Neural crest cell (in vitro differentiated cells): ENCODE data around the gene PSMD1. TPM values are rescaled to one million over a fixed set of nuclear protein-coding genes. Genes with fewer than 3 reads are reported as not detected.
"Not testable (repeated sequence)": the region's sequence is repeated elsewhere in the genome, so short reads cannot be mapped to it uniquely, and the experiment has no call there.

Experiments
- DNase-seq: peaks from one replicate; pipeline ENCODE4 v3.0.0; 2021; ENCODE audit warnings: low read depth, mixed read lengths, low spot score
- H3K27ac Mint-ChIP-seq: one replicate; pipeline ENCODE4 v1.8.0; 2021; ENCODE audit warnings: mild to moderate bottlenecking, mixed read lengths; ENCODE audit not compliant: unreplicated experiment
- H3K27me3 Mint-ChIP-seq: 2 replicates; pipeline ENCODE4 v1.8.0; 2021; ENCODE audit warnings: low read depth, mild to moderate bottlenecking, mixed read lengths
- H3K36me3 Mint-ChIP-seq: 2 replicates; pipeline ENCODE4 v1.8.0; 2021; ENCODE audit warnings: low read depth, mild to moderate bottlenecking, mixed read lengths
- H3K4me1 Mint-ChIP-seq: 2 replicates; pipeline ENCODE4 v1.8.0; 2021; ENCODE audit warnings: mixed read lengths
- H3K4me3 Mint-ChIP-seq: one replicate; pipeline ENCODE4 v1.8.0; 2021; ENCODE audit warnings: mild to moderate bottlenecking, mixed read lengths
- H3K9me3 Mint-ChIP-seq: 2 replicates; pipeline ENCODE4 v1.8.0; 2021; ENCODE audit warnings: mixed read lengths
- total RNA-seq: library from RNA; stranded (reverse); gene quantifications from 2 replicates; pipeline ENCODE4 v1.2.1, GENCODE V29; 2021
- TF ChIP-seq, protein P1 (sequence below): fragments of 200-600 bp; sonication (generic); conservative IDR thresholded peaks from 2 replicates; pipeline ENCODE4 v1.5.0; 2021; ENCODE audit warnings: antibody characterized with exemption, mild to moderate bottlenecking

Gene PSMD1
- total RNA-seq, 1 donor from 2014 or later: 128 TPM

DNA sequence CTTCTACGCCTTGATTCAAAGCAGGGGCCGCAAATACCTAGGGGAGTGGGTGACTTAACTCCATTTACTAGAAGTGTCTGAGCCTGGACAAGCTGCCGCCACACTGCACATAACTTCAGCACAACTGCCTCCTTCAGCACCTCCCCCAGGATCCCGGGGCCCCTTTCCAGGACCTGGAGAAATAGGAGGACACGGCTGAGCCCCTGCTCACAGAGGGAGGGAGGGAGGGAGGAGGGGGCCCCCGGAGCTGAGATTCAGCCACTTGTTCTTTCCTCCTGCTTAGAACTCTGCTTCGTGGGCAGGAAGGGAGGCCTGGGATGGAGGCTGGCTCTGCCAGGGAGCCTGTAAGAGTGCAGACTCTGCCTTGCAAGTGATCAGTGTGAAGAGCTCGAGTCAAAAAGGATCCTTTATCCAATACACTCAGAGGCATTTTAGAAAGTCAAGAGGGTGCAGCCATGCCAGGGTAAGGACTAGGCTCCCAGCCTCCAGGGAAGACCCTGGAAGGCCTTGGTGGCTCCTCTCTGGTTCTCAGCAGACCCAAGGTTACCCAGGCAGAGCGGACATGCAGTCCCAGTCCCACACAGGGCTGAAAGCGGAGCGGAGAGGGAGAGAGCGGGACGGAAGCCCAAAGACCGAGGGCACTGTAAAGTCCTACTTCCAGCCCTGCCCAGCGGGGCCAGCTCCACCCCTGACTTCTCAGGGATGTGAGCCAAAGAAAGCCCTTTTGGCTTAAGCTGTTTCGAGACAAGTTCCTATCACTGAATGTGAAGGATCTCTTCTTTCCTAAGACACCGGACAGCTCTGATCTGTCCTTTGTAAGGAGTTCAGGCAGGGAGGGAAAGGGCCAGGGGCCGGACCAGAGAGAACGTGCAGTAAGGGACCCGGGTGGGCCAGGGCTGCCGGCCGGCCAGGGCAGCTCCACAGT lies 133.2 kb downstream of the PSMD1 start:
- H3K9me3 Mint-ChIP-seq: no peaks in the 10 kb centered on the region
- H3K27ac Mint-ChIP-seq: no peak overlapping the region
- no peaks in the 10 kb centered on the region for H3K36me3 Mint-ChIP-seq
- H3K4me1 Mint-ChIP-seq: peaks cover 19% of the 10 kb centered on the region
- no peak for DNase-seq
- H3K27me3 Mint-ChIP-seq: peaks cover 5% of the 10 kb centered on the region
- TF ChIP-seq, protein P1, sequence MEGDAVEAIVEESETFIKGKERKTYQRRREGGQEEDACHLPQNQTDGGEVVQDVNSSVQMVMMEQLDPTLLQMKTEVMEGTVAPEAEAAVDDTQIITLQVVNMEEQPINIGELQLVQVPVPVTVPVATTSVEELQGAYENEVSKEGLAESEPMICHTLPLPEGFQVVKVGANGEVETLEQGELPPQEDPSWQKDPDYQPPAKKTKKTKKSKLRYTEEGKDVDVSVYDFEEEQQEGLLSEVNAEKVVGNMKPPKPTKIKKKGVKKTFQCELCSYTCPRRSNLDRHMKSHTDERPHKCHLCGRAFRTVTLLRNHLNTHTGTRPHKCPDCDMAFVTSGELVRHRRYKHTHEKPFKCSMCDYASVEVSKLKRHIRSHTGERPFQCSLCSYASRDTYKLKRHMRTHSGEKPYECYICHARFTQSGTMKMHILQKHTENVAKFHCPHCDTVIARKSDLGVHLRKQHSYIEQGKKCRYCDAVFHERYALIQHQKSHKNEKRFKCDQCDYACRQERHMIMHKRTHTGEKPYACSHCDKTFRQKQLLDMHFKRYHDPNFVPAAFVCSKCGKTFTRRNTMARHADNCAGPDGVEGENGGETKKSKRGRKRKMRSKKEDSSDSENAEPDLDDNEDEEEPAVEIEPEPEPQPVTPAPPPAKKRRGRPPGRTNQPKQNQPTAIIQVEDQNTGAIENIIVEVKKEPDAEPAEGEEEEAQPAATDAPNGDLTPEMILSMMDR: no peak
- peak overlapping the region; percentile 31 for H3K4me3 Mint-ChIP-seq

DNA sequence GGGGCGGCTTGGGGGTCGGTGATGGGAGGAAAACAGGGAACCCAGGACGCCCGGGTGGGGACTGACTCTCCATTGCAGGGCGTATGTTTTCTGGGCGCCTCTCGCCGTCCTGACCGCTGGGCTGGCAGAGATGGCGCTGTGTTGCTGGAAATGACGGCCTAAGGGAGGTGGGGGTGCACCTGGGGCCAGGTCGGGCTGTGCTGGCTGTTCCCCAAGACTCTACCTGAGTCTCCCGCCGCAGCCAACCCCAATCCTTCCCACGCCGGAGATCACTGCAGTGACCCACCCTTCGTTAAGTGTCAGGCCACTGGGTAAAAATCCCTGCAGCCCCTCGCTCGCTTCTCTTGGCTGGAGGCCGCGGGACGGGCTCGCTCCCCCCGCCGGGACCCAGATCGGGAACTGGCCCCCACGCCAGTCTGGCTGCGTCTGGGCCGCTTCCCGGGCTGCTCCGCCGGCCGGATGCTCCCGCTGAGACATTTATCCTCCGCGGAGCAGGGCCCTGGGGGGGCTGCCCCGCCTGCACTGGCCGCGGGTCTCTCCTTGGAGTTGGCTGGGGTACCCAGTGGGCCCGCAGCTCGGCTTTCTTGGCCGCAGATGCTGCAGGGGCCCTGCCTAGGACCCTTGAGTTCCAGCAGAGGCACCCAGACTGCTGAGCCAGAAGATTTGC lies 134.0 kb downstream of the PSMD1 start:
- Mint-ChIP-seq H3K36me3 (no peaks in the 10 kb centered on the region), H3K9me3 (no peaks in the 10 kb centered on the region), H3K27ac (no peak overlapping the region), H3K4me1 (peaks cover 19% of the 10 kb centered on the region), H3K27me3 (peaks cover 5% of the 10 kb centered on the region), H3K4me3 (no peak overlapping the region)
- no peak for DNase-seq
- TF ChIP-seq, protein P1: no peak

DNA sequence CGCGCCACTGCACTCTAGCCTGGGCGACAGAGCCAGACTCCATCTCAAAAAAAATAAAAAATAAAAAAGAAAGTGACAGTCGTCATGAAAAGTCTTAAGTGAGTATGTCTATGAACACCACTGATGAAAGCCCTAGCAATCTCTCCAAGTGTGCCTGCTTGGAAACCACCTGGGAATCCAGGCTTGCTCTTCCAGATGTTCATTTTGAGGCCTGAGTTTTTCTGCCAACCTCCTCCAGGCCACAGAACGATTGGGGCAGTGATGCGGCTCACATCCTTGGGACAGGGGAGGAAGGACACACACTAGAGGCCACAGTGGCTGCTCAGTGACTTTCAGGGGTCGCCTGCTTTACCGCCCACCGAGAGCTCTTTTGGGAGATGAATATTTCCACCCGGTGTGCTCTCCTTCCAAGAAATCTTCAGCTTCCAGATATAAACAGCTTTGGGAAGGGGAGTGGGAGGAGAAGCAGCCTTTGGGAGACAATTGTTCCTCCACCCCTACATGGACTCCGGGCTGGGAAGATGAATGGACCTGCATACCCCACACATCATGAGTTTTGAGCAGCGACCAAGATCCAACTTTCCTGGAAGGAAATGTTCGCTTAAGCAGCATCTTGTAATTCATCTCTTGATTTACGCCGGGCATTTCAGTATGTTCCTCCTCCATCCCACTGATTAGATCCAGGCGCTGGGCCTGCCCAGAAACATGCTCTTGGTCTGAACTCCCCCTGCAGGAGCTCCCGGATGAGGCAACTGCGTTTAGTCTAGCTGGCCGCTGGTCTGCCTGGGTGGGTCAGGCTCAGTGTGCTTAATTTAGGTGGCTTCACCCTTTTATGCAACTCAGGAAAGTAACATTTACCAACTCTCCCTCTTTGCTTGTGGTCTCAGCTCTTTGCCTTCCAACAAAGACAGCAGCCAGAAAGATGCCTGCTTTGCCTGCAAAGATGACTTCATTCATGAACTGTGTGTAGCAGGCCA lies 135.5 kb downstream of the PSMD1 start:
- TF ChIP-seq, protein P1: peak; percentile 60
- Mint-ChIP-seq H3K4me1 (peaks cover 19% of the 10 kb centered on the region), H3K27ac (peak overlapping the region; percentile 23), H3K4me3 (peak overlapping the region; percentile 41), H3K9me3 (no peaks in the 10 kb centered on the region), H3K27me3 (peaks cover 5% of the 10 kb centered on the region), H3K36me3 (no peaks in the 10 kb centered on the region)
- DNase-seq: peak; percentile 55

DNA sequence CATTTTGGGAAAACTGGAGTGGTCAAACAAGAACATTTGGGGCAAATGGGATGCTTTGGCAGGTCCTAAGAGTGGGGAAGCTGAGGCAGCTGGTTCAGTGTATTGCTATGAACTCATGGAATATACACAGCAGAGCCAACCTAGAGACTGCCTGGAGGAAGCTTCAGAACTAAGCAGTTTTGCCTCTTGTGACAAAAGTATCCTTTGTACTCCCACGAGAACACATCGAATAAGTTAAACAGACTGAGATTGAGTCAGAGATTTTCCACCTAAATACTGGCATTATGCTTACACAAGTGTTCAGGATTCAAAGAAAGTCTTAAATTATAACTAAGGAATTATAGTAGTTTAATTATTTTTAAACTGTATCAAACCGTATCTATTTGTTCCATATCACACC lies 136.5 kb downstream of the PSMD1 start:
- peak overlapping the region; percentile 34 for H3K4me3 Mint-ChIP-seq
- H3K27me3 Mint-ChIP-seq: peaks cover 5% of the 10 kb centered on the region
- no peaks in the 10 kb centered on the region for H3K36me3 Mint-ChIP-seq
- DNase-seq: no peak
- TF ChIP-seq, protein P1: no peak
- no peaks in the 10 kb centered on the region for H3K9me3 Mint-ChIP-seq
- peaks cover 28% of the 10 kb centered on the region for H3K4me1 Mint-ChIP-seq
- H3K27ac Mint-ChIP-seq: no peak overlapping the region

DNA sequence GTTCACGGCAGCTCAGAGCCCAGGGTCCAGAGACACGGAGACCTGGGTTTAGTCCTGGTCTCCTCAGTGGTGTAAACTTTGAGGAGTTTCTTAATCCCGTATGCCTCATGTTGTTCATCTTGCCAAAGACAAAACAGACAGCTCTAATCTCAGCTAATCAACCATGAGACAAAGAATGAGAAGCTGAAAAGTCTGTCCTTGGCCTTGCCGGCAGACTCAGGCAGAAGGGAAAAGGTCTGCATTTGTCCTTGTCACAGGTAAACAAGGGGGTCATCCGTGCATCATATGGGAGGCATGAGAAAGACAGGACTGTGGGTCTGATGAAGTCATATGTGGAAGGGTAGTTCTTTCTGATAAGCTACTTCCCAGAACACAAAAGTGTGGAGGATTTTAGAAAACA lies 139.9 kb downstream of the PSMD1 start:
- H3K36me3 Mint-ChIP-seq: peaks cover 1% of the 10 kb centered on the region
- no peaks in the 10 kb centered on the region for H3K9me3 Mint-ChIP-seq
- peak overlapping the region; percentile 67 for H3K4me3 Mint-ChIP-seq
- no peaks in the 10 kb centered on the region for H3K27me3 Mint-ChIP-seq
- DNase-seq: no peak
- H3K27ac Mint-ChIP-seq: no peak overlapping the region
- H3K4me1 Mint-ChIP-seq: peaks cover 46% of the 10 kb centered on the region
- TF ChIP-seq, protein P1: no peak

DNA sequence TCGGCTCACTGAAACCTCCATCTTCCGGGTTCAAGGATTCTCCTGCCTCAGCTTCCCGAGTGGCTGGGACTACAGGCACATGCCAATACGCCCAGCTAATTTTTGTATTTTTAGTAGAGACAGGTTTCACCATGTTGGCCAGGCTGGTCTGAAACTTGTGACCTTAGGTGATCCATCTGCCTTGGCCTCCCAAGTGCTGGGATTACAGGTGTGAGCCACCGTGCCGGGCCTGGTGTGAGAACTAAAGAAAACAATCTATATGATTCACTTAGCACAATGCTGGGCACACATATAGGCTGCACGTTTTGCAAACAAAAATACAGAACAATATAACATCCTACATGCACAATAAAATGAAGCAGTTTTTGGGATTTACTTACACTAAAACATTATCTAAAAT lies 140.5 kb downstream of the PSMD1 start:
- not testable (repeated sequence) for H3K27ac Mint-ChIP-seq, DNase-seq, H3K9me3 Mint-ChIP-seq, H3K27me3 Mint-ChIP-seq, H3K36me3 Mint-ChIP-seq
- Mint-ChIP-seq H3K4me3 (peak overlapping the region; percentile 94), H3K4me1 (peaks cover 44% of the 10 kb centered on the region)
